Pancreas (tissue), 10 donors: ENCODE data around the gene NXF1. TPM values are rescaled to one million over a fixed set of nuclear protein-coding genes. Genes with fewer than 3 reads are reported as not detected.
A peak's percentile ranks its signal among the peaks of the same experiment; 100 is the strongest.

Source experiments
- ATAC-seq, 4 donors: fragments of 200-7000 bp; cut with Tn5 transposase; one replicate each; pipeline versions ENCODE4 v1.8.0 to v1.9.1; 2020; ENCODE audit warnings: mild to moderate bottlenecking in 4 of 4, moderate library complexity in 4 of 4
- DNase-seq, 6 donors: peaks; one replicate each; pipeline ENCODE4 v3.0.0-alpha.2; 2020
- FAIRE-seq: peaks from 2 replicates; lab custom pipeline; 2012; peaks lifted over from hg19 to GRCh38; lab: Jason Lieb, UNC
- H3K27ac ChIP-seq, 4 donors: fragments of 200-600 bp; sonication (generic); 1 replicate in 3 of 4; 2 replicates in 1 of 4; pipeline versions ENCODE4 v1.5.0 to v1.8.0; 2020
- H3K27me3 ChIP-seq, 4 donors: fragments of 200-600 bp; one replicate each; pipeline ENCODE4 v1.8.0; 2021
- H3K36me3 ChIP-seq, 3 donors: fragments of 200-600 bp; sonication (generic) in 1 of 3; one replicate each; pipeline versions ENCODE4 v1.5.0 to v1.8.0; 2020 to 2021
- H3K4me1 ChIP-seq, 3 donors: fragments of 200-600 bp; one replicate each; pipeline ENCODE4 v1.8.0; 2021
- H3K4me3 ChIP-seq, 4 donors: fragments of 200-600 bp; sonication (generic) in 2 of 4; one replicate each; pipeline versions ENCODE4 v1.5.0 to v1.8.0; 2020 to 2021
- H3K9me3 ChIP-seq, 4 donors: fragments of 200-600 bp; one replicate each; pipeline ENCODE4 v1.8.0; 2021
- CTCF ChIP-seq, 4 donors: fragments of 200-600 bp; sonication (generic) in 3 of 4; IDR thresholded peaks; one replicate each; pipeline versions ENCODE4 v1.5.0 to v1.8.0; 2021; ENCODE audit warnings: antibody characterized with exemption in 4 of 4
- WGBS, 2 donors: extraction: QIAGEN DNeasy Blood & Tissue Kit; methylation state at CpG; one replicate each; pipeline ENCODE4 v1.1.7; 2013; 5-methylcytosine and 5-hydroxymethylcytosine counted together
- intact Hi-C, 3 donors: fragments of 100-400 bp; cut with DNase I; formaldehyde crosslinking; loops; one replicate each; pipeline versions ENCODE4 v1.11.1 to v1.14.2; 2022
- polyA plus RNA-seq, 2 donors: library from polyadenylated mRNA; stranded (reverse); fragments of 200-250 nt; gene quantifications; one replicate each; pipeline ENCODE4 v1.2.3, GENCODE V29; 2013
- total RNA-seq, 6 donors: library from RNA; stranded (reverse); fragmentation: NEBNext Ultra II Directional in 4 of 6; extraction: Animal tissue kit (Norgen Biotek cat#: 25700) in 4 of 6; gene quantifications; one replicate each; pipeline versions ENCODE4 v1.2.1 to v1.2.4, GENCODE V29; 2021 to 2023
- donor health status: healthy with polysubstance abuse.
- donor health status: DM: no; HTN: no; CAD: no; lungs with moderate emphysema.
- donor health status: DM: no; HTN: no; CAD: no.
- donor health status: control.
- donor health status: control.
- donor health status: Bipolar disorder and iron deficiency.
- donor health status: DM: yes; HTN: yes; CAD: no.
- donor health status: DM: no; HTN: no; CAD: no.
- donor health status: DM: no; HTN: no; CAD: no.
- donor health status: DM: yes; HTN: yes; CAD: no.

Gene NXF1
- 10 to 100 TPM; 20.9 to 60.9 (median 30.8) TPM for total RNA-seq
- 100 to 1,000 TPM; 150 to 294 TPM for polyA plus RNA-seq

- H3K4me3 ChIP-seq, result peak within 1 kb of the TSS; percentile 73 to 94 (median 86)
- no peaks in the 10 kb centered on the region for H3K27me3 ChIP-seq
- ATAC-seq (peak; percentile 94 to 98 (median 96)), DNase-seq (peak; percentile 91 to 100 (median 97)), FAIRE-seq (no peak)
- H3K27ac ChIP-seq, result peak within 1 kb of the TSS; percentile 55 to 89 (median 73)
- WGBS, 2 donors, result 0 to 1% methylated on average over 64 to 77 of the region's 77 CpGs
- no peaks in the 10 kb centered on the region for H3K9me3 ChIP-seq
- intact Hi-C loops, result no loop called here
- peaks cover 0 to 19% (median 0%) of the 10 kb centered on the region in 3 donors for H3K4me1 ChIP-seq
- peaks cover 5 to 19% (median 16%) of the 10 kb centered on the region in 3 donors for H3K36me3 ChIP-seq
- TF ChIP-seq CTCF (IDR thresholded peaks at IDR 0.05), result no peak
Observed at GRCh38 chr11:62805076-62805892, at the start of gene NXF1. Gene NXF1, minus strand, starts transcription at chr11:62805440. Its CDS starts 84 bp downstream, at chr11:62805356.

GRCh38 chr11:62854013-62854824, 49.0 kb upstream of the NXF1 start:
- Histone ChIP-seq H3K9me3 (no peaks in the 10 kb centered on the region), H3K4me1 (peaks cover 14 to 23% (median 22%) of the 10 kb centered on the region in 3 donors), H3K27me3 (no peaks in the 10 kb centered on the region), H3K36me3 (peaks cover 0 to 18% (median 17%) of the 10 kb centered on the region in 3 donors), H3K4me3 (peak overlapping the region; percentile 55 to 94 (median 74)), H3K27ac (peak overlapping the region in 1 of 4 donors; percentile 89)
- no peak for ATAC-seq
- 8 to 10% methylated on average over 8 of the region's 8 CpGs for WGBS, 2 donors
- intact Hi-C loops, result no loop called here
- no peak for TF ChIP-seq CTCF (IDR thresholded peaks at IDR 0.05)
- DNase-seq, result no peak
- no peak for FAIRE-seq

DNA sequence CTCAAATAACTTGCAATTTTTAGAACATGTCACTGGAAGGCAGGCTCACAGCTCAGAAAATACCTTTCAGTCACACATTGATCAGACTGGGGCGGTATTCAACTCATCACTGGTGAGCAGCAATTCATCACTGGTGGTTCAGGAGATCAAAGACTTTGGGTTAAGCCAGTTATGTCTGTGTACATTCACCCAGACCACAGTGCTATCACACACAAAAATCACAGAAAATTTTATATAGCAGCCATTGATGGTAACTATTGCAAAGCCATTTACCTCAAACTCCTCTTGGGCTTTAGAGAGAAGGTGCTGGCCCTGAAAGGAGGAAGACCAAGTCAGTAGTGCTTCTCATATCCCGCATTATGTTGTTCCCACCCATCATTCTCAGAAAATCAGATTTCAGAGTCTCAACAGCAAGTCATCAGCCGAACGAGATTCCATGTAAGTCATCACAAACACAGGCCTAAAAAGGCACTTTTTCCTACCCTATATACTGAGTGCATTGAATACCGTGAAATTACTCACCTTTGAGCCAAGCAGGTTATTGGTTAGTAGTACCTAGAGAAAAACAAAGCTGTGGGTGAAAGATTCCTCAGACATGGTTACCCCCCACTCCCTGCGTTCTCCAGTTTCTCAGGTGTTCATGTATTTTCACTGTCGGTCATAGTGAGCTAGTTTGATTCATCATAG, 48.2 kb upstream of the NXF1 start:
- intact Hi-C loops, result no loop called here
- H3K36me3 ChIP-seq, result peaks cover 0 to 18% (median 17%) of the 10 kb centered on the region in 3 donors
- H3K4me1 ChIP-seq, result peaks cover 14 to 23% (median 22%) of the 10 kb centered on the region in 3 donors
- TF ChIP-seq CTCF (IDR thresholded peaks at IDR 0.05), result no peak
- no peaks in the 10 kb centered on the region for H3K27me3 ChIP-seq
- H3K4me3 ChIP-seq, result peak overlapping the region in 2 of 4 donors; percentile 58 to 94
- H3K27ac ChIP-seq, result no peak overlapping the region
- no peaks in the 10 kb centered on the region for H3K9me3 ChIP-seq
- FAIRE-seq, result no peak
- 57 to 58% methylated on average over 7 of the region's 7 CpGs for WGBS, 2 donors
- ATAC-seq, result no peak
- no peak for DNase-seq

- H3K4me1 ChIP-seq, result peaks cover 14 to 23% (median 22%) of the 10 kb centered on the region in 3 donors
- intact Hi-C loops, result no loop called here
- DNase-seq (no peak), ATAC-seq (no peak), FAIRE-seq (no peak)
- no peaks in the 10 kb centered on the region for H3K27me3 ChIP-seq
- H3K4me3 ChIP-seq, result no peak overlapping the region
- no peak for TF ChIP-seq CTCF (IDR thresholded peaks at IDR 0.05)
- H3K27ac ChIP-seq, result no peak overlapping the region
- H3K36me3 ChIP-seq, result peaks cover 0 to 18% (median 17%) of the 10 kb centered on the region in 3 donors
- H3K9me3 ChIP-seq, result no peaks in the 10 kb centered on the region
Observed at GRCh38 chr11:62852523-62853188, 47.4 kb upstream of the NXF1 start.
